ENCODE data around the gene MMP24. TPM values are rescaled to one million over a fixed set of nuclear protein-coding genes. Genes with fewer than 3 reads are reported as not detected.

The MMP24 gene
- total and polyA plus RNA-seq, 2 donors (not counting 1 experiment from before 2014, with no cell fraction given), result 0.17 to 0.49 TPM

DNA sequence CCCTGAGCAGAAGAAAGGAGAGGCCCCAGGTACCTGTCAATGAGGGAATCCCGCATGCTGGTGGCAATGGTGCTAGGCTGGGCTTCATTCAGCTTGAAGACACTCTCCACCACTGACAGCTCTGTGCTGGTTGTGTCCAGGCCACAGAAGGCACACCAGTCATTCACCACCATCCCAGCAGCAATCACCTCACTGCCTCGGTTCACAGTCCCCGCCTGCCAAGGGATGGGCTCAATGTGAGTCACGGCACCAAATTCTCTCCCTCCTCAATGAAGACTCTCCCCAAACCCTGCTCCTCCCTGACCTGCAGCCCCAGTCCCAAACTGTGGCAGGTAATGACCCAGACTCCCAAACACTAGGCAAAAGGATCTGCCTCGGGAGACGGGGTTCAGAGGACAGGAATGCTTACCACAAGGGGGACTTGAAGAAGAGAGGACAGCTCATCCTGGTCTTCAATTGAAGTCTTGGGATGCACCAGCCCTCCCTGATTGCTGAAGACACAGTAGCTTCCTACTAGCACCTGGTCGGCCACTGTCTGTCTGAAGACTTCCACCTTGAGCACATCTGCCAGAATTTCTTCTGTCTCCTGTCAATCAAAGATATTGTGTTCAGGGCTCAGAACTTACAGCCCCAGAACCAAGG is 53.2 kb downstream of the MMP24 start:
- H3K4me2 ChIP-seq (ENCODE audit: extremely low read depth, insufficient read depth, low read length), result no peak overlapping the region
- TF ChIP-seq CTCF (conservative IDR thresholded peaks at IDR 0.05 in 1 of 2, IDR thresholded peaks at IDR 0.05 in 1 of 2; ENCODE audit: low read depth in 1 of 2, low read length in 2 of 2) (no peak), EZH2 (IDR thresholded peaks at IDR 0.05; ENCODE audit: low read length, missing control alignments) (no peak)
- DNase-seq (ENCODE audit: low read depth in 2 of 2), result no peak
- no peak overlapping the region for H3K9ac ChIP-seq (ENCODE audit: insufficient read depth, low read length)
- H4K20me1 ChIP-seq (ENCODE audit: control insufficient read depth, extremely low read depth, insufficient read depth, low read length), result no peaks in the 10 kb centered on the region
- peaks cover 55% of the 10 kb centered on the region for H3K79me2 ChIP-seq (ENCODE audit: control insufficient read depth, insufficient read depth, low read length)
- H3K4me3 ChIP-seq (replicated peaks in 1 of 4; ENCODE audit: control extremely low read depth in 1 of 4, insufficient read depth in 1 of 4, low read depth in 3 of 4, low read length in 4 of 4), result no peak overlapping the region
- no peak overlapping the region for H3K27ac ChIP-seq (ENCODE audit: insufficient read depth, low read length)
- H3K4me1 ChIP-seq (ENCODE audit: control insufficient read depth, extremely low read depth, insufficient read depth, low read length), result peaks cover 7% of the 10 kb centered on the region
- H3K36me3 ChIP-seq (ENCODE audit: control insufficient read depth, insufficient read depth, low read length), result peaks cover 31% of the 10 kb centered on the region
- no peaks in the 10 kb centered on the region for H3K9me3 ChIP-seq (ENCODE audit: control insufficient read depth, insufficient read depth, low read depth, low read length)
- H2AFZ ChIP-seq (ENCODE audit: low read length), result no peak overlapping the region
- H3K27me3 ChIP-seq (ENCODE audit: control insufficient read depth, insufficient read depth, low read length), result no peaks in the 10 kb centered on the region

DNA sequence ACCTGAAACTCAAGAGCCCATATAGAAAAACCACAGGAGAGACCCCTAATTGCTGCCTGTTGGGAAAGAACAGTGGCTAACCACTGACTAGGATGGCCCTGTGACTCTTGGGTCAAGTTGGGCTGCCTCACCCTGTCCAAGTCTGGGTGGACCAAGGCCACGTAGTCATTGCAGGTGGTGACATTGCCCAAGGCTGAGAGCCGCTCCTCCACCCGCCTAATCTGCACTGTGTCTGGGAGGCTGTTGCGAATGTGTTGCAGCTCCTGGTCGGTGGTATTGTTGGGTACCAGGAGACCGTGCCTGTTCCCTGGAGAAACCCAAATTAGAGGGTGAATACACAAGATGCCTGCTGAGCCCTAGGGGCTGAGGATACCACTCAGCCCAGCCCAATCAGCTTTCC is 54.0 kb downstream of the MMP24 start:
- H3K4me2 ChIP-seq (ENCODE audit: extremely low read depth, insufficient read depth, low read length), result no peak overlapping the region

GRCh38 chr20:35281506-35282101 is 55.1 kb downstream of the MMP24 start:
- Histone ChIP-seq H3K36me3 (ENCODE audit: control insufficient read depth, insufficient read depth, low read length) (peaks cover 25% of the 10 kb centered on the region), H3K4me2 (ENCODE audit: extremely low read depth, insufficient read depth, low read length) (no peak overlapping the region), H3K4me3 (replicated peaks in 1 of 4; ENCODE audit: control extremely low read depth in 1 of 4, insufficient read depth in 1 of 4, low read depth in 3 of 4, low read length in 4 of 4) (no peak overlapping the region), H4K20me1 (ENCODE audit: control insufficient read depth, extremely low read depth, insufficient read depth, low read length) (no peaks in the 10 kb centered on the region), H3K27me3 (ENCODE audit: control insufficient read depth, insufficient read depth, low read length) (no peaks in the 10 kb centered on the region), H3K9me3 (ENCODE audit: control insufficient read depth, insufficient read depth, low read depth, low read length) (no peaks in the 10 kb centered on the region), H3K79me2 (ENCODE audit: control insufficient read depth, insufficient read depth, low read length) (peaks cover 46% of the 10 kb centered on the region), H3K9ac (ENCODE audit: insufficient read depth, low read length) (no peak overlapping the region), H2AFZ (ENCODE audit: low read length) (no peak overlapping the region), H3K27ac (ENCODE audit: insufficient read depth, low read length) (no peak overlapping the region), H3K4me1 (ENCODE audit: control insufficient read depth, extremely low read depth, insufficient read depth, low read length) (peaks cover 8% of the 10 kb centered on the region)
- no peak for DNase-seq (ENCODE audit: low read depth in 2 of 2)
- no peak for TF ChIP-seq CTCF (conservative IDR thresholded peaks at IDR 0.05 in 1 of 2, IDR thresholded peaks at IDR 0.05 in 1 of 2; ENCODE audit: low read depth in 1 of 2, low read length in 2 of 2)
- TF ChIP-seq EZH2 (IDR thresholded peaks at IDR 0.05; ENCODE audit: low read length, missing control alignments), result no peak

More for the DNA sequence above, 54.0 kb downstream of the MMP24 start:
- no peak overlapping the region for H3K27ac ChIP-seq (ENCODE audit: insufficient read depth, low read length)
- DNase-seq (ENCODE audit: low read depth in 2 of 2), result no peak
- H2AFZ ChIP-seq (ENCODE audit: low read length), result no peak overlapping the region
- H3K4me1 ChIP-seq (ENCODE audit: control insufficient read depth, extremely low read depth, insufficient read depth, low read length), result peaks cover 11% of the 10 kb centered on the region
- peaks cover 55% of the 10 kb centered on the region for H3K79me2 ChIP-seq (ENCODE audit: control insufficient read depth, insufficient read depth, low read length)
- no peaks in the 10 kb centered on the region for H3K27me3 ChIP-seq (ENCODE audit: control insufficient read depth, insufficient read depth, low read length)
- H3K9me3 ChIP-seq (ENCODE audit: control insufficient read depth, insufficient read depth, low read depth, low read length), result no peaks in the 10 kb centered on the region
- peaks cover 28% of the 10 kb centered on the region for H3K36me3 ChIP-seq (ENCODE audit: control insufficient read depth, insufficient read depth, low read length)
- H4K20me1 ChIP-seq (ENCODE audit: control insufficient read depth, extremely low read depth, insufficient read depth, low read length), result no peaks in the 10 kb centered on the region
- H3K4me3 ChIP-seq (replicated peaks in 1 of 4; ENCODE audit: control extremely low read depth in 1 of 4, insufficient read depth in 1 of 4, low read depth in 3 of 4, low read length in 4 of 4), result no peak overlapping the region
- TF ChIP-seq EZH2 (IDR thresholded peaks at IDR 0.05; ENCODE audit: low read length, missing control alignments), result no peak
- TF ChIP-seq CTCF (conservative IDR thresholded peaks at IDR 0.05 in 1 of 2, IDR thresholded peaks at IDR 0.05 in 1 of 2; ENCODE audit: low read depth in 1 of 2, low read length in 2 of 2), result no peak
- H3K9ac ChIP-seq (ENCODE audit: insufficient read depth, low read length), result no peak overlapping the region

Data from fibroblast of lung (primary cell).